H7 (cell line): Measurements from ENCODE around the gene CLDN20. TPM values are rescaled to one million over a fixed set of nuclear protein-coding genes. Genes with fewer than 3 reads are reported as not detected.
A peak's percentile ranks its signal among the peaks of the same experiment; 100 is the strongest.

Experiments
- DNase-seq: peaks from one replicate; pipeline ENCODE4 v3.0.0; 2012
- H3K27me3 ChIP-seq: 2 replicates; pipeline ENCODE4 v1.6.0; 2011; ENCODE audit warnings: mild to moderate bottlenecking, low read length; ENCODE audit not compliant: control insufficient read depth, insufficient read depth
- H3K36me3 ChIP-seq: replicated peaks from 2 replicates; pipeline ENCODE4 v1.5.1; 2011; ENCODE audit warnings: low read length; ENCODE audit not compliant: control insufficient read depth, insufficient read depth
- H3K4me3 ChIP-seq: 2 replicates; pipeline ENCODE4 v1.5.1; 2011; ENCODE audit warnings: low read depth, mild to moderate bottlenecking, control low read depth, low read length, moderate library complexity; ENCODE audit not compliant: insufficient read depth
- total RNA-seq: library from RNA; depleted of rRNA; stranded (reverse); fragments of >200 nt; shearing (Covaris generic); gene quantifications from 2 replicates; pipeline ENCODE4 v1.2.3, GENCODE V29; 2014

CLDN20 gene
- total RNA-seq, 1 experiment from 2014 or later = not detected

GRCh38 chr6:155270561-155271091, 6.8 kb downstream of the CLDN20 start:
- Histone ChIP-seq H3K36me3 (no peaks in the 10 kb centered on the region), H3K27me3 (no peaks in the 10 kb centered on the region)
- DNase-seq = no peak

GRCh38 chr6:155271145-155271544, 7.3 kb downstream of the CLDN20 start:
- H3K4me3 ChIP-seq = no peak overlapping the region
- no peaks in the 10 kb centered on the region for H3K36me3 ChIP-seq
- no peaks in the 10 kb centered on the region for H3K27me3 ChIP-seq
- no peak for DNase-seq

More at GRCh38 chr6:155270561-155271091, 6.8 kb downstream of the CLDN20 start:
- H3K4me3 ChIP-seq = no peak overlapping the region

GRCh38 chr6:155272353-155273232, 8.8 kb downstream of the CLDN20 start:
- no peak overlapping the region for H3K4me3 ChIP-seq
- no peak for DNase-seq
- H3K36me3 ChIP-seq = no peaks in the 10 kb centered on the region
- no peaks in the 10 kb centered on the region for H3K27me3 ChIP-seq

- no peaks in the 10 kb centered on the region for H3K36me3 ChIP-seq
- H3K4me3 ChIP-seq = no peak overlapping the region
- H3K27me3 ChIP-seq = no peaks in the 10 kb centered on the region
- DNase-seq = peak; percentile 31
Observed at GRCh38 chr6:155273431-155273830, 9.6 kb downstream of the CLDN20 start.

- Histone ChIP-seq H3K4me3 (no peak overlapping the region), H3K36me3 (no peaks in the 10 kb centered on the region), H3K27me3 (no peaks in the 10 kb centered on the region)
- no peak for DNase-seq
Observed at GRCh38 chr6:155274106-155274505, 10.3 kb downstream of the CLDN20 start.

GRCh38 chr6:155274533-155274932, 10.7 kb downstream of the CLDN20 start:
- no peak overlapping the region for H3K4me3 ChIP-seq
- no peaks in the 10 kb centered on the region for H3K27me3 ChIP-seq
- no peaks in the 10 kb centered on the region for H3K36me3 ChIP-seq
- no peak for DNase-seq

GRCh38 chr6:155275808-155276480, 12.1 kb downstream of the CLDN20 start:
- no peaks in the 10 kb centered on the region; the same call in 1 of the 2 replicates for H3K36me3 ChIP-seq
- H3K27me3 ChIP-seq = no peaks in the 10 kb centered on the region
- no peak overlapping the region for H3K4me3 ChIP-seq
- no peak for DNase-seq

- Histone ChIP-seq H3K4me3 (no peak overlapping the region), H3K36me3 (no peaks in the 10 kb centered on the region; the same call in 1 of the 2 replicates), H3K27me3 (no peaks in the 10 kb centered on the region)
- DNase-seq = no peak
Observed at GRCh38 chr6:155276638-155277037, 12.8 kb downstream of the CLDN20 start.

GRCh38 chr6:155278319-155279049, 14.7 kb downstream of the CLDN20 start:
- no peak overlapping the region for H3K4me3 ChIP-seq
- H3K36me3 ChIP-seq = no peaks in the 10 kb centered on the region; the same call in 1 of the 2 replicates
- no peak for DNase-seq
- H3K27me3 ChIP-seq = no peaks in the 10 kb centered on the region

GRCh38 chr6:155284775-155285174, 21.0 kb downstream of the CLDN20 start:
- no peaks in the 10 kb centered on the region; the same call in none of the 2 replicates for H3K36me3 ChIP-seq
- no peak overlapping the region for H3K4me3 ChIP-seq
- no peak for DNase-seq
- no peaks in the 10 kb centered on the region for H3K27me3 ChIP-seq

GRCh38 chr6:155287762-155288161, 23.9 kb downstream of the CLDN20 start:
- no peaks in the 10 kb centered on the region; the same call in none of the 2 replicates for H3K36me3 ChIP-seq
- DNase-seq = peak; percentile 39
- H3K27me3 ChIP-seq = no peaks in the 10 kb centered on the region
- H3K4me3 ChIP-seq = no peak overlapping the region

GRCh38 chr6:155290491-155290890, 26.7 kb downstream of the CLDN20 start:
- Histone ChIP-seq H3K27me3 (no peaks in the 10 kb centered on the region), H3K36me3 (peaks cover 4% of the 10 kb centered on the region), H3K4me3 (no peak overlapping the region)
- no peak for DNase-seq

- no peak for DNase-seq
- Histone ChIP-seq H3K36me3 (peaks cover 7% of the 10 kb centered on the region), H3K4me3 (no peak overlapping the region), H3K27me3 (no peaks in the 10 kb centered on the region)
Observed at GRCh38 chr6:155291291-155291690, 27.5 kb downstream of the CLDN20 start.

GRCh38 chr6:155292711-155293110, 28.9 kb downstream of the CLDN20 start:
- DNase-seq = no peak
- Histone ChIP-seq H3K36me3 (peaks cover 8% of the 10 kb centered on the region), H3K27me3 (no peaks in the 10 kb centered on the region), H3K4me3 (no peak overlapping the region)
